GM19328 (cell line): ENCODE results near the gene ACOT7.
"Not testable (repeated sequence)": the region's sequence is repeated elsewhere in the genome, so short reads cannot be mapped to it uniquely, and the experiment has no call there.

Experiments
- ATAC-seq: cut with Tn5 transposase; IDR thresholded peaks from one replicate; pipeline ENCODE4 v1.9.1; 2021; ENCODE audit warnings: mild to moderate bottlenecking, moderate library complexity; ENCODE audit not compliant: unreplicated experiment

Gene ACOT7

DNA sequence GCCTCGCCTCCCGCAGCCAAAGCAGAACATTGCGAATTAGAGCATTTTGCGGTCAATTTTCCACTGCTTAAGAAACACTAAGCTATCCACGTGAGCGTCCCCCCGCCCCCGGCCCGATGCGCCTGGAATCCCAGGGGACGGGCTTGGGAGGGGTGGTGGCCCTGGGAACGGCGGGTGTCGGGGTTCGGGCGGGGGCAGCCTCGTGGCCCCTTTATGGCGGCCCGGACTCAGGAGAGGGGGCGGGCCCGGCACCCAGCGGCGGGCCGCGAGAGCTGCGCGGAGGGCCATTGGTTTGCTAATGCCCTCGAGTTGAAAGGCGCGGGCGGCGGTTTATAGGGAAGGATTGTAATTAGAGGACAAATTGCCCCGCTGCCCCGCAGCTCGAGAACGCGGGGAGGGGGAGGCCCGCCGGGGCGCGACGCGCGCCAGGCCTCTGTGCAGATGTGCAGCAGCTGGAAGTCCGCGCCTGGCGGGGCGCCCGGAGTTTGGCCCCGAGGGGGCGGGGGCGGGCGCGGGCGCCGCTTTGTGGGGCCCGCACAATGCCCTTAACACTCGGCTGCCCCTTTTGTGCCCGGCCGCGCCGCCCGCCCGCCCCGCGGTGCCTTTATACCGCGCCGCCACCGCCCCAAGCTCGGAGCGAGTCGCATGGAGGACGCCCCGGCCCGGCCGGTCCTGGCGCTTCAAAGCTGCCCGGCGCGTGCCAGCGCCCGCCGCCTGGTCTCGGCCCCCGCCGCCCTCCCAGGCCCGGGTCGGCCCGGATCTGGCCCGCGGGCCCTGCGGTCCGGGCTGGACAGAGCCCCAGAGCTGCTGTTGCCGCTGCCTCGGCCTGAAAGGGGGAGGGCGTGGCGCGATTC is 151.5 kb downstream of the ACOT7 start:
- no peak for ATAC-seq

DNA sequence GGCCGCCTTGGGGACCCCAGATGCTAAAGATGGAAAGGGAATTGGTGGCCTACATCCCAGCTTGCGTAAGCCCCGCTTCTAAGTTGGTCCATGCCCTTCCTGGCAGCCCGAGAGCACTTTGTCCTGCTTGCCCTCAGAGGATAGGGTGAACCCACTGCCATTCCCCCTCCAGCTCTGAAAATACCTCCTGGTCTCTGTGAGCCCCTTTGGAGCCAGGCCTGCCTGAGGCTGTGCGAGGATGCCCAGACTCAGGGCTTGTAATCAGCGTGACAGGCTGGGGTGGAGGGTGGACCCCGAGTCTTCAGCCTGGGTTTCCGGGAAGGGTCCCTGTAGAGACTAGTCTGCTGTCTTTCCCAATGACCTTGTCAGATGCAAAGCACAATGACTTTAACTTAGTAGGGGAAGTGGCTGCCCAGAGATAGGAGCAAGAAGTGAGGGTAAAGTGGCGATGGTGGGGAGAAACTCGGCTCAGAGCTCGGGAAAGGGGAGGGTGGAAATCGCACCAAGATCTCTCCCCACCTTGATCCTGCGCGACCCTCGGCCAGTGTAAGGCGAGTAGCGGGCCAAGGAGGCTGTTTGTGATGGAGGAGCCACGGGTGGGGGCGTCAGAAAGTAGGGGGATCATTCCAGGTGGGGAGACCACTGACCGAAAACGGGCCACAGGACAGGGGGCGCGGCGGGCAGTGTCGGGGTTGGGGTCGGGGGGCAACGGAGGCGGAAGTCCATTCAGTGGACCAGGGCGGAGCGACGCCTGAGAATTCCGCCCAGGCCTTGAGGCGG is 152.3 kb downstream of the ACOT7 start:
- ATAC-seq, result no peak

DNA sequence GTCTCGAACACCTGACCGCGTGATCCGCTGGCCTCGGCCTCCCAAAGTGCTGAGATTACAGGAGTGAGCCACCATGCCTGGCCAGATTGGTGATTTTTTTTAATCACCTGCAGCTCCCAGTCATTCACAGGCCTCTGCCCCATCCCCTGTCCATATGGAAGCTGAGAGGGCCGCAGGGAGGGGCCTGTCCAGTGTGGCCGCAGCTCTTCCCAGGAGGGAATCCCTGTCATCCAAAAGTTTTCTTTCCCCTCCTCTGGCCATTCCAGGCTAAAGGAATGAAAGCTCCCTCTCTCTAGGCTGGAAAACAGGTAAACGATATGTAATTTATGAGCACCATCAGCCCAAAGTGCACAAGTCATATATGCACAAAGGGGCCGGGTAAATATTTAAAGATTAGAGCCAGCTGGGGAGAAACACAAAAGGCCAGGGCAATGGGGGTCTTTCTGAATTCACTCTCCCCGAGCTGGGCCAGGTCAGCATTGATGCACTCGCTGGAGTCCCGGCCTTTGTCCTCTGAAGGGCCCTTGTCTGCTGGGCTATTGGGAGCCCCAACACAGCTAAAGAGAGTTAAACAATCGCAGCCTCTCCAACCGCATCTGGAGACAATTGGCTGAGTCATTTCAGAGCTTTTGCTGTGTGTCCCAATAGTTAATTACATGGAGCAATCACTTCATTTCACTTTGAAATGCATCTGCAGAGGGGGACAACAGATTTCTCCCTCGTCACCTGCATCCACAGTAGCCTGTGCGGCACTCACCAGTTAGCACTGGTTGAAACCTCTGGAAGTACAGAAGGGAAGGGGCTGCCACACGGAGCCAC is 153.4 kb downstream of the ACOT7 start:
- ATAC-seq, result no peak

DNA sequence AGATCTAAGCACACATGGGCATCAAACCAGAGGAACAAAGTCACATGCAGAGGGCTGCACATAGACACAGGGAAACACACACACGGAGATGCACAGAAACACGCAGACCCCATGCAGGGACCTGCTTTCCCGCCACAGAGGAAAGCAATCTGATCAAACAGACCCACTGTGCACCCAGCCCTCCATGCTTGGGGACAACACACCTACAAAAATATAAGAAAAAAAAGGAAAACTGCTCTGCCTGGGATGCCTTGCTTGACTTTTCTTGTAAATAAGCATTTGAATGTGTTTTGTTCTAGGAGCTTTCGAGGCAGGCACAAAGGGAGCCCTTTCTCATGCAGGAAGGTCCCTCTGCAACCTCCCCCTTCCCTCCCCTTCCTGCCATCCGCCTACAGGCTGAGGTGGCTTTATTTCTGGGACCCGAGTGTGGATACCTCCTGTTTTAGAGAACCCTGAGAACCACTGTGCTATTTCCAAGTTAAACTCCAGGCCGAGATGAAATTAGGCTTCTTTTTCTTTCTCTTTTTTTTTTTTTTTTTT is 154.3 kb downstream of the ACOT7 start:
- ATAC-seq, result no peak

DNA sequence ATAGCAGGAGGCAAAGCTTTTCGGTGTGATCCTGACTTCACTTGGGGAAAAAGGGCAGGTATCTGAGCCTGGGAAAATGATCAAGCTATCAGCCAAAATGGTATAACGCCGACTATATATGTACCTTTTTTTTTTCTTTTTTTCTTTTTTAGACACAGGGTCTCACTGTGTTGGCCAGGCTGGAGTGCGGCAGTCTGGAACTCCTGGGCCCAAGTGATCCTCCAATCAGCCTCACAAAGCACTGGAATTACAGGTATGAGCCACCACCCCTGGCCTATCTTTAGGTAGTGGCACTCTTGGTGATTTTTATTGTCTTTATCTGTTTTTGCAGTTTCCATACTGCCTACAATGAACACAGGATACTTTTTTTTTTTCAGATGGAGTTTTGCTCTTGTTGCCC is 156.5 kb downstream of the ACOT7 start:
- ATAC-seq, result no peak

DNA sequence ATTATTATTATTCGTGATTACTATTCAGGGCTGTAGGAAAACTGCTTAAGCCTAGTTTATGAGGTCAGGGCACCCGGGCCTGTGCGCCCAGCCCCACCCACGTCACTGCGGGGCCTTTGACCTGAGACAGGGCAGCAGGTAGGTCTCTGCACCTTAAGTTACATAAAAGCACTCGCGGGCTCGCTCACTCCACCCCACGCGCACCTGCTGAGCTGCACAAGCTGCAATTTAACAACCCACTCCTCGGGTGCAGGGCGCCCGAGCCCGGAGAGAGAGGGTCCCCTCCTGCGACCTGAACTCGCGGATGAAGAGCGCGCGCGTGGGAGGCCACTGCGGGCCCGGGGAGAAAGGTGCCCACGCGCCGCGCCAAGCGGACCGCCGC is 158.3 kb downstream of the ACOT7 start:
- ATAC-seq, result no peak

DNA sequence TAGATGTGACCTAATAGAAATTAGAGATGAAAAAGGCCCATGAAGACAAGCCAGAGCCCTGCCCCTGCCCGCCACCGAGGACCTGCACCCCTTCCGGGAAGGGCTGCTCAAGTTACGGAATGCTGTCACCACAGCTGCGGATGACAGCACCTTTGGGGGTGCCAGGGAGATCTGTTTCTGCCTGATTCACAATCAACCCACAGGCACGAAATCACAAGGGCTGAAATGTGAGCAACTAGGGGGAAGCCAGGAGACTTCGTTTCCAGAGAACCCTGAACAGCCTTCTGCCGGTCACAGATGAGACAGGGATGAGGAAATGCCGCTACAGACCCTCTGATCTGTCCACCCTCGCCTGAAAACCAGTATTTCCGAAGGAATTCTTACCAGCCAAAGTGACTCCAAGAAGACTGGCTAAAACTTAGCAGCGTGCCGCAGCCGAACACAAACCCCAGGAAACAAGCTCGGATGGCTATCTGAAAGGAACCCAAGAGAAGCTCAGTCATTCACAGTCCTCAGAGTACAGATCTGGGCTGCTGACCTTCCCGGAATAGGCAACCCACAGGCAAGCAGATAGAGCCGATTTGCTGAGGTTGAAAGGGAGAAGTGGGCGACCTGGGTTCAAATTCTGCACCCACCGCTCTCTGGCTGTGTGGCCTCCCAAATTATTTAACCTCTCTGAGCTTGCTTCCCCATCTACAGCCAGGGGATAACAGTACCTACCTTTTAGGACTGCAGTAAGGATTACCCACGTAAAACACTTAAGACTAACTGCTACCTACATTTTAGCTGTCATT is 158.9 kb downstream of the ACOT7 start:
- no peak for ATAC-seq

DNA sequence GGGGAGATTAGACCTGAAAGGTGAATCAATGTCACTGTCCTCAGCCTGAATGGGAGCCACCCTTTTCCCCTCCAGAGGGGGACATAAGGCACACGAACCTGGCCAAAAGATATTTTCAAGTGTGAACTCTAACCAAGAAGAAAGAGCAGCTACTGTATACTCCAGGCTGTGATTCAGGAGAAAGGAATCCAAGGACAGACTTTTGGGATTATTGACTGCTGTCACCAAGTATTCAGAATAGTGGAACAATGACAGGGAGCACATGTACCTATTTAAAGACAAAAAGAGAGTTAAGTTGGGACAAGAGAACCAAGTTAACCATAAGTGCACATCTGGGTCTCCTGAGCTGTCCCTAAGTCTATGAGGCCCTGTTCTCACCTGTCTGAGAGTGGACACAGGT is 160.2 kb downstream of the ACOT7 start:
- no peak for ATAC-seq

DNA sequence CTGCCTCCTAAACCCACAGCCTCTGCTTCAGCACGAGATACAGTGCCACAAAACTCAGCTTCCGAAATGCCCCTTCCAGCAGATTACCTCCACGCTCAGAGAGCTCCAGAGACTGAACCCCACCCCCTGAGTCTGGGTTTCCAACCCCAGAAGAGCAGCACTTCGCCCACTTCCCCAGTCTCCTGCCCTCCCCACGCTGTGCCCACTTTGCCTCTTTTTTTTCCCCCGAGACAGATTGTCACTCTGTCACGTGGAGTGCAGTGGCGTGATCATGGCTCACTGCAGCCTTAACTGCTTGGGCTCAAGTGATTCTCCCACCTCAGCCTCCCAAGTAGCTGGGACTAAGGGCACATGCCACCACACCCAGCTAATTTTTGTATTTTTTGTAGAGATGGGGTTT is 167.9 kb downstream of the ACOT7 start:
- no peak for ATAC-seq

DNA sequence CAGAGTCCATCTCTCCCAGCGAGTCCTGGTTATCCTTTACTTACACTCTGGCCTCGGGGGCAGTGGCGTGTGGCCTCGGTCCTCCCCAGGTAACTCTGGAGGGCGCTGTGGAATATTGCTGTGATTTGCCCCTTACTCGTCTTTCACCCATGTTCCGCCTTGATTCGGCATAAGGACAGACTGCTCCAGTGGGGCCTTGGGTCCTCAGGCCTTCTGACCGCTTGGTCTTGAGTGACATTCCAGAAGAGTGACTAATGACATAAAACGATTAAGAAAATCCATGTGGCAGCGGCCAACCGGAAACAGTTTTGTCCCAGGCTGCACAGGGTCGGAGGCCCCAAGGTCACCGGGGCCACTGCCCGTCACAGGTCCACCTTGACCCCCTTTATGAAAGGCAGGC is 168.8 kb downstream of the ACOT7 start:
- no peak for ATAC-seq

DNA sequence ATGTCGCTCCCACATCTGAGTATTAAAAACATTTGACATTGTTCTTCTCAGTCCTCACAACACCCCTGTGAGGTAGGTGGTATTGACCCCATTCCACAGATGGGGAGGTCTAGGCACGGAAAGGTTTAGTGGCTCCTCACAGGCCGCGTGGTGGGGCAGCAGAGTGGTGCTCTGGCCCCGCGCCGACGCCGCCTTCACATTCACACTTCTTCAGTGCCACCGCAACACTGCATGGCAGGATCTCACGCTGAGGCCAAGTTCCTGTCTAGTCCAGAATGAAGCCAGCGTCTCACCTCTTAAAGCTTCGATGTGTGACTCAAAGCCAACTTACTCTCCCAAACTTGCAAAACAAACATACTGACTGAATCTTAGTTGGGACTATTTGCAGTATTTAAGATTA is 169.9 kb downstream of the ACOT7 start:
- no peak for ATAC-seq

DNA sequence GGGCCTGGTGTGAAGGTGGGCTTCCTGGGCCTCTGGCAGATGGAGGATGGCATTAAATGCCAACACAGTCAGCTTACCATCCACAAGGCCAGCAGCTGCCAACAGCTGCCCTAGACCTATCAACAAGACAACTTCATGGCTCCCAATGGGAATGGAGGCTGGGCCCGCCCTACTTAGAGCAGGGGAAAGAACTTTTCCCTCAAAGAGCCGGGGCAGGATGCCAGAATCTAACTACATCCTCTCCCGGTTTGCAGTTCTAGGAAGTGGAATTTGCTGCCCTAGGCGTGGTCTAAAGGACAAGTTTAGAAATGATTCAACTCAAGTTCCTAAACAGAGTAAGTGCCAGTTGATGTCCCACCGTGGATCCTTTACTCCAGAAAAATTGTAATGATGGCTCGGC is 170.9 kb downstream of the ACOT7 start:
- ATAC-seq, result no peak

DNA sequence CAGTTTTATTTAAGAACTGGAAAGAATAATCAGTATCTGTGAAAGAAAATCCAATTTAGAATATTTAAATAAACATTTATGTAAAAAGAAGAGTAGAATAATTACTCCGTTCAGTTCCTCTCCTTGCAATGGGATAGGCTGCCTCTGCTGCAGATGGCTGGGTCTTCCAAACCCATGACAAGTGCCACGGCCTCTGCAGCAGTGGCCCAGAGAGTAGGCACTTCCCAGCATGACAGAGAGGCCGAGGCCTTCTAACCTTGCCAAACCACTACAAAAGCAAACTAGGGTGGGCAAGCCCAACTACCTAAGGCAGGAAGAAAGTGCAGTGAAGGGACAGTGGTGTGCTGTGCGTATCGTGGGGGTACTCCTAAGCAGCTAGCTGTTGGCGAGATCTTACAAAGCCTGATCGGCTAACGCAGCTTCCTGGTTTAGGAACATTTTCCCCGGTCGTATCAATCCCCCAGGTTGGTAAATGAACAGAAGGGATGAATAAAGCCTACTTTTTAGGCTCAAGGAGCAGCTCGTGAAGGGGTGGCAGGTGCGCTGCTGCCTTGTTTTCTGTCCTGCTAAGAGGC is 172.3 kb downstream of the ACOT7 start:
- ATAC-seq, result no peak

DNA sequence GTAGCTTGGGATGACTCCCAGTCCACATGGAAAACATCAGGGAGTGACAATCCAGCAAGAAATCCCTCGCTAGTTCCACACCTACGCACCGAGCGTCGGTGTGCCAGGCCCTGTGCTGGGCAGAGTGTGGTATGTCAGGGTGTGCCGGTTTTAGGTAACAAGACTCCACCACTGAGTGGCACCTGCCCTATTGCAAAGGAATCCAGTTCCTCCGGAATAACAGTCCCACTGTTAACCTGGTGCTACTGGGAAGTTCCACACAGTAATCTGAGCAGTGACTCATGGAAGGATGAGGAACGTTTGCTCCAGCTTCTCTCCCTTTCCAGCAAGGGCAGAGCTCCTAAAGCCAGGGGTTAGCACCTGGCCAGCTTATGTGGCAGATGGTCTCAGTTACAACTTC is 173.3 kb downstream of the ACOT7 start:
- ATAC-seq, result no peak

DNA sequence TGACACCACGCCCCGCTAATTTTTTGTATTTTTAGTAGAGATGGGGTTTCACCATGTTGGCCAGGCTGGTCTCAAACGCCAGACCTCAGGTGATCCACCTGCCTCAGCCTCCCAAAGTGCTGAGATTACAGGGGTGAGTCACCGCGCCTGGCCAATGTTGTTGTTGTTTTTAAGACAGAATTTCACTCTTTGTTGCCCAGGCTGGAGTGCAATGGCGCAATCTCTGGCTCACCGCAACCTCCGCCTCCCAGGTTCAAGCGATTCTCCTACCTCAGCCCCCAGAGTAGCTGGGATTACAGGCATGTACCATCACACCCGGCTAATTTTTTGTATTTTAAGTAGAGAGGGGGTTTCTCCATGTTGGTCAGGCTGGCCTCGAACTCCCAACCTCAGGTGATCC is 173.9 kb downstream of the ACOT7 start:
- ATAC-seq, result not testable (repeated sequence)

DNA sequence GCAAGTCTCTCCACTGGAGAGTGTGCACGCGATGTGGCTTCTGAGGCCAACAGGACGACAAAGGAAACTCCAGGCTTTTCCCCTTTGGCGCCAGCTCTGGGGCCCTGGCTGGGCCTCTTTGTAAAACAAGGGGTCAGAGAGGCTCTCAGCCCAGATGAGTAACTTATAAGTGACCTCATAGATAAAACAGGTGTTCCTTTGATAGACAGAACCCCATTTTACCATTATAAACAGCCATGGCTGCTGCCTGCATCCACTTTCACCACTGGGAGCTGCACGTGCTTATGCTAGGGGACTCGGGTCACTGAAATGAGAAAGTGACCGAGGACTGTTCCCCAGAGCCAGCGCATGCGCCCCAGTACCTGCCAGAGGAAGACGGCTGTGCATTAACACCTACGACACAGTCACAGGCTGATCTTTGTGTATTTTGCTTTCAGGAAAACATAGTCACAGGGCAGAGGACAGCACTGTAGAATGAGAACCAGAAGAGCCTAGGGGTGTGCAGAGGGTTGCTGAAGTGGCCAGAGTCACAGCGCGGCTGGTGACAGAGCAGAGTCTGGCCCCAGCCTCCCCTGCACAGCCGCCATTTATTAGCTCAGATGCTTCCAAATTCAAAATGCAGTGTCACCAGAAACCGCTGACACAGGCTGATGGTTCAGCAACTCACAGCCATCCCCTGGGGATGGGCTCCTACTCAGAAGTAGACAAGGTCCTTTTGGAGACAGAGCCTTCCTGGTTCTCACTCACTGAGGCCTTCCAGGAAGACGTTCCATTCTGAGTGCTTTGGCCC is 175.0 kb downstream of the ACOT7 start:
- no peak for ATAC-seq
